CD4-positive, alpha-beta T cell treated with Interleukin-10 for 1 hour (primary cell): Measurements from ENCODE around the gene CAV1.

Experiments used
- DNase-seq: peaks from one replicate; pipeline ENCODE4 v3.0.0-alpha.2; 2020

CAV1 gene

DNA sequence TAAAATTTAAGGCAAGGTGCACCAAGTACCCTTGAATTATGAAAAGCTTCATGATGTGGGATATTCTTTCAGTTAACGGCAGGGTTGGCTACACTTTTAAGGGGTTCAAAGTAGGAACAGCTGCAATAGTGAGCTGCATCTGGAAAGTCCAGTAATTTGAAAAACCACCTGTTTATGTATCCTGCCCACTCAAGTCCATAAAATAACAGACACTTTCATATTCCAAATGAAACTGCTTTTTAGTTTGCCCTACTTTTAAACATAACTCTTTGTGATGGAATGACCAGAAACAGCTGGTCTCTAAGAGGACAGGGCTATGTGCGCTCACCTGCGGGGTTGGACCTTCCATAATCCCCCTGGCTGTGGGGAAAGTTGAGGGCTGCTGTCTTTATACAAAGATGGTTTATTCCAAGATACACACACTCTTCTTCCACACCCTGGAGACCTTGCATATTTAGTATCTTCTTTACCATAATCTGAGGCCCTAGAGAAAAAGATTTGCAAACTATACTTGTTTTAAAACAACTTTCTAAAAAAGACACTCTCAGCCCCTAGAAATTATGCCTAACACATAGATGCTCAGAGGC, 7.4 kb downstream of the CAV1 start:
- DNase-seq = no peak

DNA sequence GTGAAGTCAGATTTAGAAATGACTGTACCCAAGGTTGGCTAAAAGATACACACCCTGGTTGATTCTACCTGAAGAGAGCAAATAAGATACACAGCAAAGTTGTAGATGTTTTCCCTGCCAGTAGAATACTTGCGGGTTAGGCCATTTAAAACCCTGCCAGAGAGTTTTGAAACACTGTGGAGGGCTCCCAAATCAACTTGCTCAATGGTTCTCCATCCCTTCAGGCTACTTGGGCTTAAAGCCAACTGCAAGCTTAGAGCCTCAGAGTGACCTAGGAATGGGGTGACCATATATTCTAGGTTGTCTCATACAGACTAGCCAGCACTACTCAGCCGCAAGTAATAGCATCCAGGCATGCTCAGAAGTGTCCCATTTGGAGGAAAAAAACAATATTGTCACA, 10.0 kb downstream of the CAV1 start:
- DNase-seq = no peak

- DNase-seq = no peak
Measured at GRCh38 chr7:116535416-116535815, 10.6 kb downstream of the CAV1 start.

GRCh38 chr7:116538138-116538537, 13.3 kb downstream of the CAV1 start:
- DNase-seq = no peak

DNA sequence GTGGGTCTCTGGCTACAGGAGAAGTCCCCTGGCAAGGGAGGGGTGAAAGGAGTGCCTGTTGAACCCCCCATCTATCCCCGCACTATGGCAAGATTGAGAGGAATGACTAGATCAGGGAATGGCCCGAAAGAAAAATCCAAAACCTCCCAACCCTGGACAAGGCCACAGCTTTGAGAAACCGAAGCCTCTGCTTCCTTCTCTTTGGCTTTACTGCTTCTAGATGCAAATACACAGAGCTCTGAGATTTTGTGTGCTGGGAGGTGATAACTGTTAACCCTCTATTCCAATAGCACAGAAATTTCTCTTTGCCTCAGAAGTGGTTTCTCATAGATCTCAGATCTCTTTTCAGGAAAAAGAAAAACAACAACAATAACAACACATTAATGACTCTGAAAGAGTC, 15.0 kb downstream of the CAV1 start:
- DNase-seq = no peak

GRCh38 chr7:116540743-116541142, 15.9 kb downstream of the CAV1 start:
- no peak for DNase-seq

DNA sequence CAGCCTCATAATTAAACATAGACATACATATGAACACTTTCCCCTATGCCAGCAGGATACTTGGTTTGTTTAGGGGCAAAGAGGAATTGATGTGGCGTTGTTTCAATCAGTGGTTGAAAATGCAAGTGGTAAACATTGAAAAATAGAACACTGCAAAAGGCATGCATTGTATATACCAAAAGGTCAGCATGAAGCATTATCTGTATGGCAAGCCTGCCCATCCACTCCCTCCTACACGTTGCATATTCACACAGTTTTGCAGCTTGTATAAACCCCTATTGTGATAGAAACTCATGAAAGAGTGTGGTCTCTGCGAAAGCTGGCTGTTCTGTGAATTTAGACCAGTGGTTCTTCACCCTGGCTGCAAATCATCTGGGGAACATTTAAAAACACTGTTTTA, 17.1 kb downstream of the CAV1 start:
- no peak for DNase-seq

- no peak for DNase-seq
Measured at GRCh38 chr7:116542618-116543017, 17.8 kb downstream of the CAV1 start.

- DNase-seq = no peak
Measured at GRCh38 chr7:116543664-116544063, 18.8 kb downstream of the CAV1 start.

- DNase-seq = no peak
Measured at GRCh38 chr7:116544487-116544886, 19.7 kb downstream of the CAV1 start.

DNA sequence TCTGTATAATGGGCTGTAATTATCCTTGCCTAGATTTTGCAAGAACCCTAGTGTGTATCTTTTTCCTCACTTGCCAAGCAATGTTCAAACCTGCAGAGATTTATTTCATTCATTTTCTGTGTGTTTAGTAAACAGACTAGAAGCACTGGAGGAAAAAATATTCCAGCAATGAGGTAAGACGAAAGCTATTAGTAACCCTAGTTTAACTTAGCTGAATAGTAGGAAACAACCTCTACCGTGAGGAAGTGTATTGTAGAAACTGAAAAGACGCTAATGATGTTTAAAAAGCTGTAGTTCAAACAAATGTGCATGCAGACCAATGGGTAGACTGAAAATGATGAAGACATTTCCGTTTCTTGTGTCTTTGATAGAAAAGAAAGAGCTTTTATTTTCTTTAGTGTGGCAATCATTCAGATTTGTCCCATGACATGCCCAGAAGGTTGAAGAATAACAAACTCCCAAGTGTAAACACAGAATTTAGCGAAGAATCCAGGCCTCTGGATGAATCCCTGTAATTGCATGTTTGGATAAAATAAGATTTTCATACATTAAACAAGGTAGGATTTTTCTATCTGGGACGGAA, 20.7 kb downstream of the CAV1 start:
- DNase-seq = no peak

DNA sequence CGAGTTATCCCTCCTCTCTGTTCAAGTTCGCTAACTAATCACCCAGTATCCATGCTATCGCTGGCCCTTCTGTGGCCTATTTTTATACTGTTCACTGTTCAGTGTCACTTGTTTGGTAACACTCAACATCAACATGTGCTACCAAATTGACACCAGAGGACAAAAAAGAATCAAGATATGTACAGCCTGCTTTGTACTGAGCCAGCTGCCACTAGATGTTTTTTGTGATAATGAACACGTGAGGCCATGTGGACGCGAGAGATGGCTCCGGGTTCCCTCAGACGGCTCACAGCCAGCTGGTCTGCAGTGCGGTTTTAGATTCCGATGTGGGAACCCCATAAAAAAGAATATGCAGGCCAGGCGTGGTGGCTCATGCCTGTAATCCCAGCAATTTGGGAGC, 21.2 kb downstream of the CAV1 start:
- no peak for DNase-seq

GRCh38 chr7:116546916-116547315, 22.1 kb downstream of the CAV1 start:
- DNase-seq = no peak

DNA sequence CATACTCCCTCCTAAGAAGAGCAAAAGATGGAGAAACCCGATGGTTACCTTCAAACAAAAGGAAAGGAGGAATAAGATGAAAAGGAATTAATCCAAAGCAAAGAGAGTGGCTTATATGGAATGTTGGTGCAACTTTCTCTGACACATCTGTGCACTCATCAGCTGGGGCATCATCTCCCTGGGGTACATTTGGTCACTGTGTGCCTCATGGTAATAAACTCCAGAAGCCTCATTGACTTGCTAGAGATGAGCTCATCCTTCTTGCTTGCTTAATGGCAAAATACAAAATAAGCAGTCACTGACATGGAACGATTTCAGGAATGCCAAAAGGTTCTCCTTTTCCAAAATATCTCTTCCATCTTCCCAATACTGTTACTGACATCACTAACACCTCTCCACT, 22.5 kb downstream of the CAV1 start:
- no peak for DNase-seq

GRCh38 chr7:116548506-116548905, 23.7 kb downstream of the CAV1 start:
- DNase-seq = no peak

- no peak for DNase-seq
Measured at GRCh38 chr7:116549370-116549769, 24.5 kb downstream of the CAV1 start.

DNA sequence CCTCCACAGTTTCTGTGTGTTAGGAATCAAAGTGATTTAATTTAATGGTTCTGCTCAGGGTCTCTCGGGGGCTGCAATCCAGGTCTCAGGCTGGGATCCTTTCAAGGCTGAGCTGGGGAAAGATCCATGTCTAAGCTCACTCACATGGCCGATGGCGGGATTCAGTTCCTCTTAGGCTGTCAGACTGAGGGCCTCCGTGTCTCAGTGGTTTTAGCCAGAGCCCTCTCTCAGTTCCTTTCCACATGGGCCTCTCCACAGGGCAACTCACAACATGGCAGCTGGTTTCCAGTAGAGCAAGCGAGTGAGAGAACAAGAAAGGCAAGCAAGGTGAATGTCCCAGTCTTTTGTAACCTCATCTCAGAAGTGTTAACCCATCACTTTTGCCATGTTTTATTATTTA, 26.9 kb downstream of the CAV1 start:
- DNase-seq = no peak

- no peak for DNase-seq
Measured at GRCh38 chr7:116552602-116553001, 27.8 kb downstream of the CAV1 start.

GRCh38 chr7:116553168-116553964, 28.5 kb downstream of the CAV1 start:
- no peak for DNase-seq

GRCh38 chr7:116554436-116554835, 29.6 kb downstream of the CAV1 start:
- no peak for DNase-seq

- no peak for DNase-seq
Measured at GRCh38 chr7:116554911-116555310, 30.1 kb downstream of the CAV1 start.

GRCh38 chr7:116557066-116557585, 32.3 kb downstream of the CAV1 start:
- no peak for DNase-seq

DNA sequence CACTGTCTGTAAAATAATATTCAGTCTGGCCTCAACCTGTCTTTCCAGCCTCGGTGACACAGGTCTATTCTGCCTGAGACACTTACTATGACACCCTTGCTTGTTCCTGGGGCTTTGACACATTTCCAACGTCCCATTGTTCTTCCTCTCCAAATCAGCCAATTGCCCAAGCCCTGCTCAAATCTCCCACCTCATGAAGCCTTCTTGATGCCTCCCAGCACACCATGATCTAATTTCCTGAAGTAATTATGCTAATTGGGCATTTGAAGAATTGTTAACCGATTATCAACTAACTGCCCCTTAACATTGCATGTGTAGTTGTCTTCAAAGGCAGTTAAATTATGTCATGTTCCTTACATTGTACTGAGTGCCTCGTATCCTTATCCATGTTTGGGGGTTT, 33.1 kb downstream of the CAV1 start:
- no peak for DNase-seq
